ENCODE data around the gene OR5K2.

OR5K2 gene

DNA sequence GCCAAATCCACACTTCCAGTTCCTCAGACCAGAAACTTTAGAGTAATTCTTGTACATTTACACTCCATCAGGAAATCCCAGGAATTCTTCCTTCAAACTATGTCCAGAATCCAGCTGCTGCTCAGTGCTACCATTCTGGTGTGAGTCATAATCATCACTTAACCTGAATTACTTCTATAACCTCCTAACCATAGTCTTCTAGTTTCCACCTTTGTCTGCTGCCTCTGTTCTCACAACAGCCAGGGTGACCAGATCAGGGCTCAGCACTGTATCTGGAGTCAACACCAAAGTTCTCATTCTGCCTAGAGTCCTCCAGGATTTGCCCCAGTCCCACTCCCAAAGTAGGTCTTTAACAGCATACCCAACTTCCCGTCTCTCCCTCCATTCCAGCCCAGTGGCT lies 21.9 kb downstream of the OR5K2 start:
- in situ Hi-C loops (cut with MboI; ENCODE audit: low pct_unique_long_range_greater_than_20kb, low sequenced_read_pairs), result no loop called here
- DNase-seq, result no peak

DNA sequence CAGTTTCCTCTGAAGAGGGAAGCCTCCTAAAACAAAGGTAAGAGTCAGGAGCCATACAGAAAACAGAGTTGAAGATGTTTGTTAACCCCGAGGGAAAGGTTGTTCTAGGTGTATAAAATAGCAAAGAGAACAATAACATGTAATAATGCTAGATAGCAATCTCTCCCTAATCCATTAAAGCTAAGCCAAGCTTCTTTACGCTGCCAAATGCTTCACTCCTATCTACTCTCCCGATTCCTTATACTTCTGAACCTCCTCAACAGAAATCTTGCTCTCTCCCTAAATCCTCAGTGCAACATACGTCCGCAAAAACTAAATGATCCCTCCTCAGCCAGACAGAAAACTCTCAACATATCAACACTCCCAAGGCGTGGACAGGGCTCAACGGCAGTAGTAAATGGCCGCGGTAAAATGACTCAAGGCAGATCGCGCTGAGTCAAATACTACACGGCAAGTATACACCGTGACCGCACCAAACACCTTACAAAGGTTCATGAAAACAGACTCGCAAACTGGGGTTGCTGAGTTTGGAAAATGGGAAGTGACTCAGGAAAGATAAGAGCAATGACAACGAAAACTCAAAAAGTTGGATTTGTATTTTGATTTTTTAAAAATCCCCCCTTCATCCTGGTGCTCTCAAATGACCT lies 24.5 kb downstream of the OR5K2 start:
- DNase-seq, result no peak
- in situ Hi-C loops (cut with MboI; ENCODE audit: low pct_unique_long_range_greater_than_20kb, low sequenced_read_pairs), result no loop called here

DNA sequence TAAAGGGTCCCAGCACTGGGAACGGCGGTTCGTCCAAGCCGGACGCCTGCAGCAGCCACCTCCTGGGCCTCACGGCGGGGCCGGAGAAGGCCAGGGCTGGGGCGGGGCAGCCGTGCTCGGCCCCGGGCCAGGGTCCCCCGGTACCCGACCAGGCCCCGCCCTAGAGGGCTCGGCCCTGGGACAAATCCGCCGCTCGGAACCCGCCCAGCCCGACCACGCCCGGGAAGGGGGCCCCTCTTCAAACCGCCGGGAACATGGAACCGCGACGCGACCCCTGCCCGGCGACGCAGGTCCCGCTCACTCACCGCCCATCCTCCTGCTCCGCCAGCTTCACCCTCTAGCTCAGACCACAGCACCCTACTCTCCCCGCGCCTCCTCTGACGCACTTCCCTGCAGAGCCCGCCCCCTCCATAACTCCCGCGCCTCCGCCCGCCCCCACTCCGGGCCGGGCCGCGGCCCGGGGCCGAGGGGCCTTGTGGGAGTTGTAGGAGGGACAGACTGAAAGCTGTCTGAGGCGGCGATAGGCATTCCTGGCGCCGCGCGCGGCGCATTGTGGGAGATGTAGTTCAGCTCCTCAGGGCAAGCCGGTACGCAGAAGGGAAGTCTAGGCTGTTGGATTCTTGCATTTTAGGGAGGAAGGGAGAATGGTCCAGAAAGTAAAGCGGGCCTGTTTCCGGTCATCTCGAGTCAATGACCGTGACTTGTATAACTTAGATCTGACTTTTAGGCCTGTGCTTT lies 25.2 kb downstream of the OR5K2 start, which contains the start of gene CLDND1:
TSS of gene CLDND1 (minus strand) at position 359 of the 738 bp plus-strand sequence. CDS start 1,478 bp downstream, outside the sequence.
- DNase-seq, result peak; percentile 96
- in situ Hi-C loops (cut with MboI; ENCODE audit: low pct_unique_long_range_greater_than_20kb, low sequenced_read_pairs), result no loop called here

DNA sequence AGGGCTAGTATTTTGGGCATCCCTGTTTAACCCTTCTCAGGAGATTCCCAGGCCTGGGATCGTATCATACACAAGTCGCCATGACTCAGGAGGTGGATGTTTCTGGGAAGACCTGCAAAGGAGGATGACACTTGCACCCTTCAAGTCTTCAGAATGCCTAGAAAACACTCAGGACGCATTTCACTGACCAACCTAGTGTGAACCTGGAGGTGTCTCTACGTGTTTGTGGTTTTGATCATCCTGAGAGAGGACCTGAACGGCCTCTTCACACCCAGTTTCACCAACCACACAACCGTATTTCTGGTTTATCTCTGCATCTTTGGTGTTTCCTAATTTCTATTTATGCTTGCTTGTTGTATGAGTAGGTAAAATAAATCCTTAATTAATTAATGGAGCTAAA lies 28.0 kb downstream of the OR5K2 start:
- DNase-seq, result no peak
- in situ Hi-C loops (cut with MboI; ENCODE audit: low pct_unique_long_range_greater_than_20kb, low sequenced_read_pairs), result no loop called here

DNA sequence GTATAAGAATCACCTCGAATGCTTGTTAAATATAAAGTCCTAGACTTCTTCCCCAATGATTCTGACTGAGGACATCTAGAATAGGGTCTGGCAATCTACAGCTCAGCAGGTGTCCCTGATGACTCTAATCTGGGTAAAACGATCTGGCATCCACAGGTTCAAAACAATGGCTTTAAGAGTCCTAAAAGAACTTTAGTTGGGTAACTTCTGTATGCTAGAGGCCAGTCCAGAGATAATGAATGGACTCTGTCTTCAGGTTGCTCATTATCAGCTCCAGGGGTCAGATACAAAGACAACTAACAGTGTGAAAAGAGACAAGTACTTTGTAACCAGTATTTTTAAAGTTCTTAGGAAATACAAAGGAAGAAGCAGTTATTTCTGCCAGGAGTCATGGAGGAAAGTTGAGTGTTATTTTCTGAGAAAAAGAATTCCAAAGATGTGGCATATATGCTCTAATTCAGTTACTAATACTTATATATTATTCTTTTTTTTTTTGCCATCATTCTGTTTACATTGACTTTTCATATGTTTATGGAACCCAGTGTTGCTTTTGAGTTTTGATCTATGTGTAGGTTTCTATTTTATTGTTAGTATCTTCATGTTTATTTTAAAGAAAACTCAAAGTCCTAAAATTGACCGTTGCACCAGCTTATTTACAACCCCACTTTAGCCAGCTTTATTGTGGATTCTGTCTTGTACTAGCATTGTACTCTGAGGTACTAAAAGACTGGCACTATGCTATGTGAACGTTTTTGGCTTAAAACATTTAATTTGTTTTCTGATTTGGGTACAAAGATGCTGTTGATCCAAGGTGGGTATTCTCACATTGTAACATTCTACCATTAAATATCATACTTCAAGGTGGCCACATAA lies 31.2 kb downstream of the OR5K2 start:
- in situ Hi-C loops (cut with MboI; ENCODE audit: low pct_unique_long_range_greater_than_20kb, low sequenced_read_pairs), result no loop called here
- no peak for DNase-seq

DNA sequence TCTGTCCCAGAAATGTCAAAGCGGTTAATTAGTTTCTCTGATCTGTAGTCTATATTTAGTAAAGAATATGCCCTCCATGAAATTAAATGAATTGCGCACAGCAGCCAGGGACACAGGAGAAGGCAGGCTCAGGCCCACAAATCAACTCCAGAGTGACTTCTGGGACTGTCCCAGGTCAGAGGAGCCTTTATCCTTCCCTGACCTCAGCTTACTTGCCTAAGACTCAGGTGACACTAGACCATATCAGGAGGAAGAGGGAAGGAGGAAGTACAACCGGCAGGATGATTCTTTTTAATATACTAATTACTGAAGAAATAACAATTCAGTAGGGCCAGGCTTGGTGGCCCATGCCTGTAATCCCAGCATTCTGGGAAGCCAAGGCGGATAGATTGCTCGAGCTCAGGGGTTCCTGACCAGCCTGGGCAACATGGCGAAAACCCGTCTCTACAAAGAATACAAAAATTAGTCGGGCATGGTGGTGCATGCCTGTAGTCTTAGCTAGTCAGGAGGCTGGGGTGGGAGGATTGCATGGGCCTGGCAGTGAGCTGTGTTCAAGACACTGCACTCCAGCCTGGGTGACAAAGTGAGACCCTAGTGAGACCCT lies 32.5 kb downstream of the OR5K2 start:
- no peak for DNase-seq
- in situ Hi-C loops (cut with MboI; ENCODE audit: low pct_unique_long_range_greater_than_20kb, low sequenced_read_pairs), result no loop called here

DNA sequence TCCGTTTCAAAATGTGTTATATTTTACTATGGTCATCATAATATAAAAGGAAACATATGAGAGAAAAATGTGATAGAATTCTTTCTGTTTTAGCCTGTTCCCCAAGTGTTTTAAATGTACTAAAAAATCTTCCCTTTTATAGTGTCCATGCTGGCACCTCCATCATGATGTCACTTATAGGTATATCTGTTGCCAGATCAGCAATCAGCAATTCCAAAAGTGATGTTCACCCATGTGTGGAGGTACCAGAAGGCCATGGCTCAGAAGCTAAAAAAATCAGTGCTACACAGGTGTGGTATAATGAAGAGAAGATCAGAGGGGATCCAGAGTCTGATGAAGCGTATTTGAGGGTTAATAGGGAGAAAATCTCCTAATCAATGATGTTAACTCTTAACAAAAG lies 33.2 kb downstream of the OR5K2 start:
- in situ Hi-C loops (cut with MboI; ENCODE audit: low pct_unique_long_range_greater_than_20kb, low sequenced_read_pairs), result no loop called here
- DNase-seq, result no peak

DNA sequence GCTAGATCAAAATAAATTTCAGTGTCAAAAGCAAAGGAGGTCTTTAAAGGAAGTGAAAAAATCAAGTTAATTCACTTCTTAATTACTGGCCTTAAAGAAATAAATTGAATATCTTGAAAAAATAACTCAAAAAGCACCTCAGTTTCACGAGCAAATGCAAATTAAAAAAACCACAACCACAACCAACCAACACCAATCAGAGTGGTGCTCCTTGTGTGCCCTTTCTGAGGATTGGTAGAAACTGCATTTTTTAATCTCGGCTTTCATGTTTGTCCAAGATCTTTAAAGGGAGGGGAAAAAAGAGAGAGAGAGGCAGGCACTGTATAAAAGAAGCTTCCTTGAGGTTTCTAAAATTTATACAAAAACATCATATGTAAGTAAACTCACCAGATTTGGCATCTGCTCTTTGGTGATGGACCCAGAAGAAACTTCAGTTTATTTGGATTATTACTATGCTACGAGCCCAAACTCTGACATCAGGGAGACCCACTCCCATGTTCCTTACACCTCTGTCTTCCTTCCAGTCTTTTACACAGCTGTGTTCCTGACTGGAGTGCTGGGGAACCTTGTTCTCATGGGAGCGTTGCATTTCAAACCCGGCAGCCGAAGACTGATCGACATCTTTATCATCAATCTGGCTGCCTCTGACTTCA lies 34.3 kb downstream of the OR5K2 start, which contains the start of gene GPR15:
TSS of gene GPR15 (plus strand) at position 357 of the 653 bp plus-strand sequence. CDS start at position 413, 56 bp downstream.
- no peak for DNase-seq
- in situ Hi-C loops (cut with MboI; ENCODE audit: low pct_unique_long_range_greater_than_20kb, low sequenced_read_pairs), result no loop called here

DNA sequence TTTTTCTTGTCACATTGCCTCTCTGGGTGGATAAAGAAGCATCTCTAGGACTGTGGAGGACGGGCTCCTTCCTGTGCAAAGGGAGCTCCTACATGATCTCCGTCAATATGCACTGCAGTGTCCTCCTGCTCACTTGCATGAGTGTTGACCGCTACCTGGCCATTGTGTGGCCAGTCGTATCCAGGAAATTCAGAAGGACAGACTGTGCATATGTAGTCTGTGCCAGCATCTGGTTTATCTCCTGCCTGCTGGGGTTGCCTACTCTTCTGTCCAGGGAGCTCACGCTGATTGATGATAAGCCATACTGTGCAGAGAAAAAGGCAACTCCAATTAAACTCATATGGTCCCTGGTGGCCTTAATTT lies 34.8 kb downstream of the OR5K2 start:
- no peak for DNase-seq
- in situ Hi-C loops (cut with MboI; ENCODE audit: low pct_unique_long_range_greater_than_20kb, low sequenced_read_pairs), result no loop called here

DNA sequence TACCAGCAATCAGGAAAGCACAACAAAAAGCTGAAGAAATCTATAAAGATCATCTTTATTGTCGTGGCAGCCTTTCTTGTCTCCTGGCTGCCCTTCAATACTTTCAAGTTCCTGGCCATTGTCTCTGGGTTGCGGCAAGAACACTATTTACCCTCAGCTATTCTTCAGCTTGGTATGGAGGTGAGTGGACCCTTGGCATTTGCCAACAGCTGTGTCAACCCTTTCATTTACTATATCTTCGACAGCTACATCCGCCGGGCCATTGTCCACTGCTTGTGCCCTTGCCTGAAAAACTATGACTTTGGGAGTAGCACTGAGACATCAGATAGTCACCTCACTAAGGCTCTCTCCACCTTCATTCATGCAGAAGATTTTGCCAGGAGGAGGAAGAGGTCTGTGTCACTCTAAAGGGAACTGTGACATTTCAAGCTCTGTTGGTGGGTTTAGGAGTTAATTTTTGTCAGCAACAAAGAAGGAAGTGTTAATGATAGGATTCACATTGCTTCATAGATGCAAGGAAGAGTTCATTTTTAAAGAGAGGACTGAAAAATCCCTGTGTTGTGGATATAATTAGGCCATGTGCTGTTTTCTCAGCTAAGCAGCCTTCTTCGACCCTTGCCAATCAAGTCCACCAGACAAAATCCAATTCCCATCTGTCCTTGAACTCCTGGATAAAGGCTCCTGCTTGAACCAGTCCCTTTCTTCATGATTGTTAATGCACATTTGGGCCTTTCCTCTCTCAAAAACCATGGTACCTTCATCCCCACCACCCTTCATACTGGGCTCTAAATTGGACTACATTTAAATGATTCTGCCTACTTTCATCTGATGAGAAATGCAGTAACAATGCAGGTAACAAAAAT lies 35.5 kb downstream of the OR5K2 start:
- in situ Hi-C loops (cut with MboI; ENCODE audit: low pct_unique_long_range_greater_than_20kb, low sequenced_read_pairs), result no loop called here

DNA sequence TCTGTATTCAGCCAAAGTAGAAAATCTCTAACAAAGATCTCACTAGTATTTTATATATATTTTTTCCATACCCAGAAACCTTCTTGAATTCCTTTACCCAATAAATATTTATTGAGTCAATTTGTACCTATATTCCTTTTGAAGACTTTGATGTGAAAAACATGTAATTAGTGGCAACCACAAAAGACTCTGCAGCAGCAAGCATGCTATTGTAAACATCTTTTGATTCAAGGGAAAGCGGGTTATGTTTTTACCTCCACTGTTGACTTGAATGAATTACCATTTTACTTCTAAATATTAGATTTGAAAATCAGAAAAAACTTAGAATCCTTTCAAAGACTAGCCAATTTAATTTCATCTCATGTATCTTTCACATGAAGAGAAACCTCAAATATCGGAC lies 36.7 kb downstream of the OR5K2 start:
- in situ Hi-C loops (cut with MboI; ENCODE audit: low pct_unique_long_range_greater_than_20kb, low sequenced_read_pairs), result no loop called here
- no peak for DNase-seq

More for the DNA sequence above, 35.5 kb downstream of the OR5K2 start:
- DNase-seq, result peak; percentile 60

DNA sequence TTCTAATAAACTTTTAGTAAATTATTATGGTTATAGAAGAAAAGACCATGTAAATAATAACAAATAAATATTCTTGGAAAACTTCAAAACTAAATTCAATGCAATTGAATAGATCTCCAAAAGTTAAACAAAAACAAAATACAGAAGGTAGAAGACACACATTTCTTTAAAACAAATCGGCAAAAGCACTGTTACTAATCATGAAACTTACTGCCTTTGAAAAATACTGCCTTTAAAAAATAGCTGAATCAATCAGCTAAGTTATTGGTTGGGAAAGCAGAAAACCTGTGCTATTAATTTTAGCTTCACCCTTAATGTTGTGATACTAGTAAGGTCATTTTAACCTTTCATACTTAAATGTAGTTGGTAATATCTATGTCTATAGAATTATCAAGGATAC lies 37.3 kb downstream of the OR5K2 start:
- in situ Hi-C loops (cut with MboI; ENCODE audit: low pct_unique_long_range_greater_than_20kb, low sequenced_read_pairs), result no loop called here
- DNase-seq, result no peak

DNA sequence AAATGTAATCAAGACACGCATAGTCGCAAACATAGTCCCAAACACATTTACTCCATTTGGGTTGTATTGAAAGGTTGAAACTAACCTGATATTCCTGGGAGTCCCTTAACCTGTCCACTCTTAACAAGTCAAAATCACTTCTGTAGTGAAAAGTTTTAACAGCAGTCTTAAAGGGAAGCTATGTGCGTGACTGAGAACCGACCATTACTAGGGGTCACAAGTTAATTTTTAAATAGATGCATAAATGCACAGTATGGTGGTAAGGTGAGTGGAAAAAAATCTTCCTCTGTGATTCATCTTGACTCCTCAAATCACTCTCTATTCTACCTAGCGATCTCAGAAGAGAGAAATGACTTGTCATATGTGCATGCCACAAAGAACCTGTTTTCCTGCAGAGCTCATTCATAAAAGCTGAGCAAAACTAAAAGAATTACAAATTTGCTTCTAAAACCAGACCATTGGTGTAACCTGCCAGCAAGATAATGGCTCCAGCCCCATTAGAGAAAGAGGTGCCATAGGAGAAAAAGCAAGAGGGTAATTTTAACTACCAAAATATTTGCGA lies 39.1 kb downstream of the OR5K2 start:
- in situ Hi-C loops (cut with MboI; ENCODE audit: low pct_unique_long_range_greater_than_20kb, low sequenced_read_pairs), result no loop called here

DNA sequence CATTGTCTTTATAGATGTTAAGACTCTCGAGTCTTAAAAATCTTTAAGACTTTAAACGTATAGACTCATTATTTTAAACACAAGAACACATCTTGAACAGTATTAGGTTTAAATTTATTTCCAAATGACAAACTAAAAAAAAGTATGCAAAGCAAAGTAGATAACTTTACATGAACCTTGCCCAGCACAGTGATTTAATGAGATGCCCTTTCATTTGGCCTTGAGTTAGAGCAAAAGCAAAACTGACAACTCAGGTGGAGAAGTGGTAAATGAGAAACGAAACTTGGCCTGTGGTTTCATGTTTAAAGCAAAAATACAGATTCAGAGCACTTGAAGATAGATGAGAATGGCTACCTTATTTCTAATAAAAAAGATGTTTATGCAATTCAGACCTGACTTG lies 42.9 kb downstream of the OR5K2 start:
- DNase-seq, result no peak

More for the DNA sequence above, 39.1 kb downstream of the OR5K2 start:
- no peak for DNase-seq

DNA sequence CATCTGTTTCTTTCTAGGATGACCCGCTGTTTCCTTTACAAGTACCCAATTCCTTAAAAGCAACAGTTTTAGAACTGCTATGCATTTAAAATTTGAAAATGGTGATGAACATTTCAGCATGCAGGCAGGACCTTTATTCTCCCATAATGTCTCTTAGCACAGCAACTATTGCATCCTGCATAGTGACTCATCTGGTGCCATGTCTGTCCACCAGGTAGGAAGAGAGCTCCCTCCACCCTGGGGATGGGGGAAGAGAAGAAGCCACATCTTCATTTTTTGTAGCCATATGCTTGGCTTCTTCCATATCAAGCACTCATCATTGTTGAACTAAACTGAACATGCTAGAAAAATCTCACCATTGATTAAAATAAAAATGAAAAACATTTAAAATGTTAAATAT lies 44.2 kb downstream of the OR5K2 start:
- DNase-seq, result no peak
- in situ Hi-C loops (cut with MboI; ENCODE audit: low pct_unique_long_range_greater_than_20kb, low sequenced_read_pairs), result no loop called here

More for the DNA sequence above, 42.9 kb downstream of the OR5K2 start:
- in situ Hi-C loops (cut with MboI; ENCODE audit: low pct_unique_long_range_greater_than_20kb, low sequenced_read_pairs), result no loop called here

DNA sequence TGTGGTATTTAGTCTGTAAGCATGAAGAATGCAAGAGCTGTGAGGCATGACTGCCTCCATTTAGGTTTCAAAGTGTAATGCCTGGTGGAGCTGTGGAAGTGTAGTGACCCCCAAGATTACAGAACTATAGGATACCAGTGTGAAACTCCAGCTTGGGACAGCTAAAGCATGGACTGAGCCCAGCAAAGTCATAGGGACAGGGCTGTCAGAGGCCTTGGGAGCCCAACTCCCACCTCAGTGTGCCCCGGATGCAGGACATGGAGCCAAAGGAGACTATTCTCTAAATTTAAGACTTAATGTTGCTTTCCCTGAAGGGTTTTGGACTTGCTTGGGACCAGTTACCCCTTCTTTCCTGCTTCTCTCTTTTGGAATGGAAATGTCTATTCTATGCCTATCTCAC lies 45.1 kb downstream of the OR5K2 start:
- in situ Hi-C loops (cut with MboI; ENCODE audit: low pct_unique_long_range_greater_than_20kb, low sequenced_read_pairs), result no loop called here
- no peak for DNase-seq

DNA sequence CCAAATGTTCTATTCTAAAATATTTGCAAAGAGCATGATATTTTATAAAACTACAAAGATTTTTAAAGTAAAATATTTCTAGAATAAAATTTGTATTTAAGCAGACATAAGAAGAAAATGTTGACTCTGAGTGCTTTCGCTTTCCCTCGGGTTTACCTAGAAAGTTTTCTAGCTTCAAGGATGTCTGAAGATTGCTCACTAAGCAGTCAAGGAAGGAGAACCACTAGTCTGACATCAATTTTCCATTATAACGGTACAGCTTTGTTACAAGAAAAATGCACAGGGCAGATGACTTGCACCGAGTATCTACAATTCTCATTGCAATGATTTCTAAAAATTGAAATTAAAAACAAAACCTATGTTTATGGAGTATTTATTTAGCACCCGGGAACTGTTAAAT lies 48.5 kb downstream of the OR5K2 start:
- in situ Hi-C loops (cut with MboI; ENCODE audit: low pct_unique_long_range_greater_than_20kb, low sequenced_read_pairs), result no loop called here
- no peak for DNase-seq

All from KBM-7 (cell line).